OCI-M1 (cell line): ENCODE results near the gene MDN1.
"Not testable (repeated sequence)": the region's sequence is repeated elsewhere in the genome, so short reads cannot be mapped to it uniquely, and the experiment has no call there.

Experiments used
- DNase-seq: peaks from one replicate; lab custom pipeline; 2025; lab: John Stamatoyannopoulos, UW

The MDN1 gene

GRCh38 chr6:89818977-89819335, 638 bp downstream of the MDN1 start:
- DNase-seq, result peak; percentile 82

GRCh38 chr6:89817481-89817880, 2.1 kb downstream of the MDN1 start:
- peak; percentile 50 for DNase-seq

- not testable (repeated sequence) for DNase-seq
Observed at GRCh38 chr6:89813422-89813821, 6.2 kb downstream of the MDN1 start.

- peak; percentile 42 for DNase-seq
Observed at GRCh38 chr6:89807581-89807980, 12.0 kb downstream of the MDN1 start.

- no peak for DNase-seq
Observed at GRCh38 chr6:89805814-89806371, 13.7 kb downstream of the MDN1 start.

GRCh38 chr6:89803271-89803670, 16.3 kb downstream of the MDN1 start:
- DNase-seq, result no peak

- no peak for DNase-seq
Observed at GRCh38 chr6:89799756-89800155, 19.8 kb downstream of the MDN1 start.

GRCh38 chr6:89799096-89799495, 20.5 kb downstream of the MDN1 start:
- no peak for DNase-seq

- peak; percentile 96 for DNase-seq
Observed at GRCh38 chr6:89797317-89797716, 22.3 kb downstream of the MDN1 start.

- peak; percentile 21 for DNase-seq
Observed at GRCh38 chr6:89794324-89794723, 25.3 kb downstream of the MDN1 start.

GRCh38 chr6:89793586-89793985, 26.0 kb downstream of the MDN1 start:
- no peak for DNase-seq

- DNase-seq, result peak; percentile 93
Observed at GRCh38 chr6:89792881-89793280, 26.7 kb downstream of the MDN1 start.

GRCh38 chr6:89790403-89790802, 29.2 kb downstream of the MDN1 start:
- DNase-seq, result no peak

GRCh38 chr6:89789980-89790379, 29.6 kb downstream of the MDN1 start:
- no peak for DNase-seq

GRCh38 chr6:89787660-89788328, 31.8 kb downstream of the MDN1 start:
- no peak for DNase-seq

GRCh38 chr6:89786970-89787369, 32.6 kb downstream of the MDN1 start:
- no peak for DNase-seq

GRCh38 chr6:89784838-89785237, 34.8 kb downstream of the MDN1 start:
- DNase-seq, result no peak

- peak; percentile 91 for DNase-seq
Observed at GRCh38 chr6:89783293-89783692, 36.3 kb downstream of the MDN1 start.

- no peak for DNase-seq
Observed at GRCh38 chr6:89782222-89782621, 37.4 kb downstream of the MDN1 start.

- no peak for DNase-seq
Observed at GRCh38 chr6:89781070-89782034, 38.2 kb downstream of the MDN1 start.

- peak; percentile 76 for DNase-seq
Observed at GRCh38 chr6:89777455-89777854, 42.1 kb downstream of the MDN1 start.

GRCh38 chr6:89776583-89777233, 42.9 kb downstream of the MDN1 start:
- no peak for DNase-seq
